SK-N-SH (cell line): ENCODE measurements around the gene RCBTB2. TPM values are rescaled to one million over a fixed set of nuclear protein-coding genes. Genes with fewer than 3 reads are reported as not detected.
A peak's percentile ranks its signal among the peaks of the same experiment; 100 is the strongest.

Source experiments
- CTCF ChIA-PET: fragments of 300-600, 350-600 bp; formaldehyde crosslinking; extraction: SDS; loops from one replicate; lab custom pipeline; 2021; lab: Yijun Ruan, JAX
- POLR2A ChIA-PET: fragments of 350-600 bp; sonication (Branson Sonifier 250); formaldehyde crosslinking; extraction: SDS; loops from one replicate; lab custom pipeline; 2020; ENCODE audit warnings: antibody characterized with exemption, inconsistent platforms; lab: Yijun Ruan, JAX
- DNase-seq: peaks from one replicate; pipeline ENCODE4 v3.0.0; 2012
- H2AFZ ChIP-seq: fragments of 200-600 bp; sonication (generic); 2 replicates; pipeline ENCODE4 v1.8.1; 2016; ENCODE audit warnings: antibody characterized with exemption, mild to moderate bottlenecking, low read depth
- H3F3A ChIP-seq: fragments of 200-600 bp; sonication (generic); replicated peaks from 2 replicates; pipeline ENCODE3; 2016; ENCODE audit warnings: antibody characterized with exemption, mild to moderate bottlenecking; ENCODE audit not compliant: insufficient read depth
- H3K27ac ChIP-seq, 2 experiments: fragments of 200-500 bp in 1 of 2; fragments of 200-600 bp in 1 of 2; sonication (Bioruptor generic) in 1 of 2; sonication (generic), shearing (Covaris generic) in 1 of 2; 2 replicates each; pipeline versions ENCODE4 v1.5.1 to v1.6.1; 2014 to 2016; ENCODE audit warnings: low read depth in 2 of 2, inconsistent platforms in 1 of 2, low read length in 1 of 2, mild to moderate bottlenecking in 1 of 2, mixed read lengths in 1 of 2
- H3K27me3 ChIP-seq: fragments of 200-600 bp; sonication (generic), shearing (Covaris generic); 2 replicates; pipeline ENCODE4 v1.6.1; 2016; ENCODE audit warnings: mixed run types; ENCODE audit not compliant: insufficient read depth
- H3K36me3 ChIP-seq, 2 experiments: fragments of 200-500 bp in 1 of 2; fragments of 200-600 bp in 1 of 2; sonication (Bioruptor generic) in 1 of 2; sonication (generic) in 1 of 2; replicated peaks in 1 of 2; 2 replicates each; pipeline versions ENCODE3 to v1.5.1; 2014 to 2016; ENCODE audit warnings: low read length in 1 of 2, mild to moderate bottlenecking in 1 of 2; ENCODE audit not compliant: insufficient read depth in 2 of 2, control insufficient read depth in 1 of 2
- H3K4me1 ChIP-seq, 2 experiments: fragments of 200-500 bp in 1 of 2; fragments of 200-600 bp in 1 of 2; sonication (Bioruptor generic) in 1 of 2; sonication (generic), shearing (Covaris generic) in 1 of 2; 2 replicates each; pipeline versions ENCODE4 v1.5.1 to v1.6.1; 2014 to 2016; ENCODE audit warnings: low read depth in 1 of 2, low read length in 1 of 2, mixed run types in 1 of 2; ENCODE audit not compliant: insufficient read depth in 2 of 2, control insufficient read depth in 1 of 2
- H3K4me2 ChIP-seq: fragments of 200-600 bp; sonication (generic), shearing (Covaris generic); 2 replicates; pipeline ENCODE4 v1.6.1; 2017; ENCODE audit warnings: mixed run types
- H3K4me3 ChIP-seq, 2 experiments: fragments of 200-500 bp in 1 of 2; fragments of 200-600 bp in 1 of 2; sonication (Bioruptor generic) in 1 of 2; sonication (generic), shearing (Covaris generic) in 1 of 2; 2 replicates each; pipeline versions ENCODE4 v1.5.1 to v1.8.1; 2014 to 2016; ENCODE audit warnings: low read depth in 2 of 2, inconsistent platforms in 1 of 2, low read length in 1 of 2, mild to moderate bottlenecking in 1 of 2, mixed read lengths in 1 of 2, moderate library complexity in 1 of 2
- H3K79me2 ChIP-seq: fragments of 200-600 bp; sonication (generic); 2 replicates; pipeline ENCODE4 v1.8.1; 2017; ENCODE audit warnings: mild to moderate bottlenecking; ENCODE audit not compliant: insufficient read depth
- H3K9ac ChIP-seq: fragments of 200-600 bp; sonication (generic); 2 replicates; pipeline ENCODE4 v1.6.1; 2017; ENCODE audit warnings: mixed run types
- H3K9me2 ChIP-seq: fragments of 200-600 bp; sonication (generic); 2 replicates; pipeline ENCODE4 v1.6.1; 2017; ENCODE audit warnings: mixed run types
- H3K9me3 ChIP-seq: fragments of 200-600 bp; sonication (generic); 2 replicates; pipeline ENCODE4 v1.6.1; 2017; ENCODE audit warnings: mixed run types, mild to moderate bottlenecking, moderate library complexity
- H4K20me1 ChIP-seq: fragments of 200-600 bp; sonication (generic); 2 replicates; pipeline ENCODE4 v1.6.1; 2017; ENCODE audit warnings: mild to moderate bottlenecking, mixed run types; ENCODE audit not compliant: insufficient read depth
- CHD2 ChIP-seq: fragments of 150-350 bp; IDR thresholded peaks from 2 replicates; pipeline ENCODE4 v1.6.1; 2018; ENCODE audit warnings: low read length; ENCODE audit not compliant: partially characterized antibody
- FOXM1 ChIP-seq: IDR thresholded peaks from 2 replicates; pipeline ENCODE4 v1.4.0; 2012; ENCODE audit warnings: low read depth, mild to moderate bottlenecking
- GABPA ChIP-seq: IDR thresholded peaks from 2 replicates; pipeline ENCODE4 v1.4.0; 2012; ENCODE audit warnings: low read depth, mild to moderate bottlenecking
- JUND ChIP-seq: IDR thresholded peaks from 2 replicates; pipeline ENCODE4 v1.4.0; 2012
- NFIC ChIP-seq: IDR thresholded peaks from 2 replicates; pipeline ENCODE4 v1.4.0; 2012; ENCODE audit warnings: borderline replicate concordance
- RAD21 ChIP-seq: IDR thresholded peaks from 2 replicates; pipeline ENCODE4 v1.6.1; 2012; ENCODE audit warnings: mild to moderate bottlenecking, low read length
- RCOR1 ChIP-seq: fragments of 150-350 bp; IDR thresholded peaks from 2 replicates; pipeline ENCODE4 v1.6.1; 2017; ENCODE audit warnings: antibody characterized with exemption, low read length
- RFX5 ChIP-seq: IDR thresholded peaks from 2 replicates; pipeline ENCODE4 v1.6.1; 2012; ENCODE audit warnings: mild to moderate bottlenecking, improper control_type of control experiment, low read length
- TCF12 ChIP-seq: IDR thresholded peaks from 2 replicates; pipeline ENCODE4 v1.4.0; 2012
- TEAD4 ChIP-seq: IDR thresholded peaks from 2 replicates; pipeline ENCODE4 v1.4.0; 2012; ENCODE audit warnings: mild to moderate bottlenecking, borderline replicate concordance; ENCODE audit not compliant: insufficient read depth
- WGBS: methylation state at CpG from one replicate; pipeline ENCODE4 v1.1.6; 2017; ENCODE audit warnings: low lambda C conversion rate; 5-methylcytosine and 5-hydroxymethylcytosine counted together
- polyA plus RNA-seq, 3 experiments: library from polyadenylated mRNA; depleted of rRNA; stranded (reverse); fragments of >200 nt; gene quantifications; 2 replicates each; pipeline ENCODE4 v1.2.3, GENCODE V29; 2012
- TF ChIP-seq, protein P1 (sequence below): IDR thresholded peaks from 2 replicates; pipeline ENCODE4 v1.6.1; 2012; ENCODE audit warnings: mild to moderate bottlenecking, low read depth, low read length, moderate library complexity
- TF ChIP-seq, protein P2 (sequence below): fragments of 150-350 bp; IDR thresholded peaks from 2 replicates; pipeline ENCODE4 v1.6.1; 2016; ENCODE audit warnings: mild to moderate bottlenecking, low read depth, low read length
- TF ChIP-seq, protein P3 (sequence below): fragments of 200-600 bp; sonication (generic); IDR thresholded peaks from 2 replicates; pipeline ENCODE4 v1.6.1; 2017; ENCODE audit warnings: antibody characterized with exemption, mild to moderate bottlenecking, moderate library complexity
- TF ChIP-seq, protein P4 (sequence below): IDR thresholded peaks from 2 replicates; pipeline ENCODE4 v1.4.0; 2012; ENCODE audit warnings: low read depth
- TF ChIP-seq, protein P5 (sequence below): IDR thresholded peaks from 2 replicates; pipeline ENCODE4 v1.4.0; 2012; ENCODE audit warnings: low read depth, borderline replicate concordance
- TF ChIP-seq, protein P6 (sequence below): fragments of 150-350 bp; IDR thresholded peaks from 2 replicates; pipeline ENCODE4 v1.6.1; 2017; ENCODE audit warnings: antibody characterized with exemption, low read length, low read depth, borderline replicate concordance

Gene RCBTB2
- polyA plus RNA-seq, 1 of the 3 experiments (the other 2 are of a cell fraction), result 2.8 TPM

DNA sequence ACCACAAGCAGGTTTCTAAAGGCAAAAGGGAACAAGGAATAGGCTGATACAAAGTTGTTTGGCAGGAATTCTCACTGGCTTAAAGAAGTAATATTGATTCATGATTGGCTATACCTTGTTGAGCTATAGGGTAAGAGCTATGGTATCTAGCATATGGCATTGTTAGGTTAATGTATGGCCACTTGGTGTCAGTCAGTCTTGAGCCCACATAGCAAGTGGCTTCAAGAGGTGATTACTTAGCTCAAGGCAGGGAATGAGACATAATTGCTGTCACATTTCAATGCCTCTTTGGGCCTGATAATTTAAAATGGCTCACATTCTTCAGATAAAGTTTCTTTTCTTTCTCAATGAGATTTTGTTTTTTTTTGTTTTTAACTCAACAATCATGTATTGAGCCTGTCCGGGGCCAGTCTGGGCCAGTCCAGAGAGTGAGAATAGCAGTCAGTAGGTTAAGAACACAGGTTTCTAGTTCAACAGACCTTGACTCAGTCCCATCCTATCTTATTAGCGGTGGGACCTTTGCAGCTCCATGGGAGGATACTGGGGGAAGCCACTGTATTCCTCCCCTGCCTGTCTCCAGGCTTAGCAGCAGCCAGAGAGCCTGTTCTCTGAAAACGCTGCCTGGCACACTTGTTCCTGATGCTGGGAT lies 45.8 kb upstream of the RCBTB2 start:
- Histone ChIP-seq H3K9ac (no peak overlapping the region), H3K79me2 (no peaks in the 10 kb centered on the region), H3K4me1 (no peaks in the 10 kb centered on the region), H4K20me1 (no peaks in the 10 kb centered on the region), H3K9me3 (no peaks in the 10 kb centered on the region), H3K27ac (no peak overlapping the region), H2AFZ (0 out of 2 replicates have a peak overlapping the region, but pooled peaks have one; percentile 44), H3K4me2 (no peak overlapping the region), H3K9me2 (no peaks in the 10 kb centered on the region), H3F3A (no peaks in the 10 kb centered on the region), H3K4me3 (no peak overlapping the region), H3K36me3 (no peaks in the 10 kb centered on the region), H3K27me3 (no peaks in the 10 kb centered on the region)
- WGBS, result 82% methylated on average over 3 of the region's 3 CpGs
- TF ChIP-seq GABPA, result no peak
- TF ChIP-seq TCF12, result no peak
- POLR2A ChIA-PET, result no interaction called here
- no peak for DNase-seq
- CTCF ChIA-PET, result interaction anchor here (0.7 to 5.3 kb wide), 9 partner anchors 8 to 452 kb away, joined by 3 to 40 read pairs (median 4); no protein-coding TSS in a partner anchor

DNA sequence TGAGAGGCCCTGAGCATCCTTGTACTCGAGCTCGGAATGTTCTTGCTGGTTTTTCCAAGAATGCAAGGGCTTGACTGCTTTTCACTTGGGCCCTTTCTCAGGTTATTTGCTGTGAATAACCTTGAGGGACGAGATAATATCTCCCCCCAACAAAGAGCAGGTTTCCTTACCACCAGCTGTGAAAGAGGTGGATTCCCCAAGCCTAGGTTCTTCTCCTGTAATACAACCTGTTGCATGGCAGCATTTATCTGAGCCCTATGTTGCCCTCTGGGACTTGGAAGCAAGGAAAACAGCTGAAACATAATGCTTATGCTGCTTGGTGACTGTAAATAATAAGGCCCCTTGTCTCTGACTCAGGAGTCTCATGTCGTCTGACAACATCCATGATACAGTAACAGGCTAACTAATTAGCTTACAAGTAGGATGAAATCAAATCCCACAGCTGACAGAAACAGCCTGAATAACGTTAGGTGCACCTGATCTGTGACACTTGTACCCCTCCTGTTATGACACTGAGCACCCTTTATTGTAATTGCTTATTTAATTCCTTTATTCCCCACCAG lies 43.6 kb upstream of the RCBTB2 start:
- POLR2A ChIA-PET, result no interaction called here
- CTCF ChIA-PET, result interaction anchor here (0.9 to 1.5 kb wide), 2 partner anchors 242 to 449 kb away, joined by 4 to 8 read pairs; no protein-coding TSS in a partner anchor
- Histone ChIP-seq H3K27ac (no peak overlapping the region), H2AFZ (no peak overlapping the region), H3K27me3 (no peaks in the 10 kb centered on the region), H3K4me2 (no peak overlapping the region), H3K36me3 (no peaks in the 10 kb centered on the region), H3K9me3 (no peaks in the 10 kb centered on the region), H3K4me3 (no peak overlapping the region), H4K20me1 (no peaks in the 10 kb centered on the region), H3F3A (peaks cover 4% of the 10 kb centered on the region), H3K79me2 (no peaks in the 10 kb centered on the region), H3K9me2 (no peaks in the 10 kb centered on the region), H3K4me1 (no peaks in the 10 kb centered on the region; a peak in 1 of 4 replicates), H3K9ac (no peak overlapping the region)
- TF ChIP-seq FOXM1 (no peak), RCOR1 (no peak), NFIC (no peak), CHD2 (no peak), TEAD4 (no peak), RFX5 (no peak), JUND (no peak), RAD21 (no peak)
- TF ChIP-seq, protein P1, sequence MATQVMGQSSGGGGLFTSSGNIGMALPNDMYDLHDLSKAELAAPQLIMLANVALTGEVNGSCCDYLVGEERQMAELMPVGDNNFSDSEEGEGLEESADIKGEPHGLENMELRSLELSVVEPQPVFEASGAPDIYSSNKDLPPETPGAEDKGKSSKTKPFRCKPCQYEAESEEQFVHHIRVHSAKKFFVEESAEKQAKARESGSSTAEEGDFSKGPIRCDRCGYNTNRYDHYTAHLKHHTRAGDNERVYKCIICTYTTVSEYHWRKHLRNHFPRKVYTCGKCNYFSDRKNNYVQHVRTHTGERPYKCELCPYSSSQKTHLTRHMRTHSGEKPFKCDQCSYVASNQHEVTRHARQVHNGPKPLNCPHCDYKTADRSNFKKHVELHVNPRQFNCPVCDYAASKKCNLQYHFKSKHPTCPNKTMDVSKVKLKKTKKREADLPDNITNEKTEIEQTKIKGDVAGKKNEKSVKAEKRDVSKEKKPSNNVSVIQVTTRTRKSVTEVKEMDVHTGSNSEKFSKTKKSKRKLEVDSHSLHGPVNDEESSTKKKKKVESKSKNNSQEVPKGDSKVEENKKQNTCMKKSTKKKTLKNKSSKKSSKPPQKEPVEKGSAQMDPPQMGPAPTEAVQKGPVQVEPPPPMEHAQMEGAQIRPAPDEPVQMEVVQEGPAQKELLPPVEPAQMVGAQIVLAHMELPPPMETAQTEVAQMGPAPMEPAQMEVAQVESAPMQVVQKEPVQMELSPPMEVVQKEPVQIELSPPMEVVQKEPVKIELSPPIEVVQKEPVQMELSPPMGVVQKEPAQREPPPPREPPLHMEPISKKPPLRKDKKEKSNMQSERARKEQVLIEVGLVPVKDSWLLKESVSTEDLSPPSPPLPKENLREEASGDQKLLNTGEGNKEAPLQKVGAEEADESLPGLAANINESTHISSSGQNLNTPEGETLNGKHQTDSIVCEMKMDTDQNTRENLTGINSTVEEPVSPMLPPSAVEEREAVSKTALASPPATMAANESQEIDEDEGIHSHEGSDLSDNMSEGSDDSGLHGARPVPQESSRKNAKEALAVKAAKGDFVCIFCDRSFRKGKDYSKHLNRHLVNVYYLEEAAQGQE, result no peak
- TF ChIP-seq, protein P2, sequence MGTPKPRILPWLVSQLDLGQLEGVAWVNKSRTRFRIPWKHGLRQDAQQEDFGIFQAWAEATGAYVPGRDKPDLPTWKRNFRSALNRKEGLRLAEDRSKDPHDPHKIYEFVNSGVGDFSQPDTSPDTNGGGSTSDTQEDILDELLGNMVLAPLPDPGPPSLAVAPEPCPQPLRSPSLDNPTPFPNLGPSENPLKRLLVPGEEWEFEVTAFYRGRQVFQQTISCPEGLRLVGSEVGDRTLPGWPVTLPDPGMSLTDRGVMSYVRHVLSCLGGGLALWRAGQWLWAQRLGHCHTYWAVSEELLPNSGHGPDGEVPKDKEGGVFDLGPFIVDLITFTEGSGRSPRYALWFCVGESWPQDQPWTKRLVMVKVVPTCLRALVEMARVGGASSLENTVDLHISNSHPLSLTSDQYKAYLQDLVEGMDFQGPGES, result no peak
- TF ChIP-seq, protein P3, sequence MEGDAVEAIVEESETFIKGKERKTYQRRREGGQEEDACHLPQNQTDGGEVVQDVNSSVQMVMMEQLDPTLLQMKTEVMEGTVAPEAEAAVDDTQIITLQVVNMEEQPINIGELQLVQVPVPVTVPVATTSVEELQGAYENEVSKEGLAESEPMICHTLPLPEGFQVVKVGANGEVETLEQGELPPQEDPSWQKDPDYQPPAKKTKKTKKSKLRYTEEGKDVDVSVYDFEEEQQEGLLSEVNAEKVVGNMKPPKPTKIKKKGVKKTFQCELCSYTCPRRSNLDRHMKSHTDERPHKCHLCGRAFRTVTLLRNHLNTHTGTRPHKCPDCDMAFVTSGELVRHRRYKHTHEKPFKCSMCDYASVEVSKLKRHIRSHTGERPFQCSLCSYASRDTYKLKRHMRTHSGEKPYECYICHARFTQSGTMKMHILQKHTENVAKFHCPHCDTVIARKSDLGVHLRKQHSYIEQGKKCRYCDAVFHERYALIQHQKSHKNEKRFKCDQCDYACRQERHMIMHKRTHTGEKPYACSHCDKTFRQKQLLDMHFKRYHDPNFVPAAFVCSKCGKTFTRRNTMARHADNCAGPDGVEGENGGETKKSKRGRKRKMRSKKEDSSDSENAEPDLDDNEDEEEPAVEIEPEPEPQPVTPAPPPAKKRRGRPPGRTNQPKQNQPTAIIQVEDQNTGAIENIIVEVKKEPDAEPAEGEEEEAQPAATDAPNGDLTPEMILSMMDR, result no peak
- TF ChIP-seq, protein P4, sequence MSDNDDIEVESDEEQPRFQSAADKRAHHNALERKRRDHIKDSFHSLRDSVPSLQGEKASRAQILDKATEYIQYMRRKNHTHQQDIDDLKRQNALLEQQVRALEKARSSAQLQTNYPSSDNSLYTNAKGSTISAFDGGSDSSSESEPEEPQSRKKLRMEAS, result no peak
- TF ChIP-seq, protein P5, sequence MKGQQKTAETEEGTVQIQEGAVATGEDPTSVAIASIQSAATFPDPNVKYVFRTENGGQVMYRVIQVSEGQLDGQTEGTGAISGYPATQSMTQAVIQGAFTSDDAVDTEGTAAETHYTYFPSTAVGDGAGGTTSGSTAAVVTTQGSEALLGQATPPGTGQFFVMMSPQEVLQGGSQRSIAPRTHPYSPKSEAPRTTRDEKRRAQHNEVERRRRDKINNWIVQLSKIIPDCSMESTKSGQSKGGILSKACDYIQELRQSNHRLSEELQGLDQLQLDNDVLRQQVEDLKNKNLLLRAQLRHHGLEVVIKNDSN, result no peak
- TF ChIP-seq, protein P6, sequence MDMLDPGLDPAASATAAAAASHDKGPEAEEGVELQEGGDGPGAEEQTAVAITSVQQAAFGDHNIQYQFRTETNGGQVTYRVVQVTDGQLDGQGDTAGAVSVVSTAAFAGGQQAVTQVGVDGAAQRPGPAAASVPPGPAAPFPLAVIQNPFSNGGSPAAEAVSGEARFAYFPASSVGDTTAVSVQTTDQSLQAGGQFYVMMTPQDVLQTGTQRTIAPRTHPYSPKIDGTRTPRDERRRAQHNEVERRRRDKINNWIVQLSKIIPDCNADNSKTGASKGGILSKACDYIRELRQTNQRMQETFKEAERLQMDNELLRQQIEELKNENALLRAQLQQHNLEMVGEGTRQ, result no peak
- WGBS, result 70% methylated on average over 5 of the region's 5 CpGs
- no peak for DNase-seq
